GM19043 (cell line): ENCODE data around the gene HOXA13.

Experiments used
- ATAC-seq: cut with Tn5 transposase; IDR thresholded peaks from one replicate; pipeline ENCODE4 v1.9.1; 2021; ENCODE audit warnings: low read depth; ENCODE audit not compliant: unreplicated experiment

Gene HOXA13

DNA sequence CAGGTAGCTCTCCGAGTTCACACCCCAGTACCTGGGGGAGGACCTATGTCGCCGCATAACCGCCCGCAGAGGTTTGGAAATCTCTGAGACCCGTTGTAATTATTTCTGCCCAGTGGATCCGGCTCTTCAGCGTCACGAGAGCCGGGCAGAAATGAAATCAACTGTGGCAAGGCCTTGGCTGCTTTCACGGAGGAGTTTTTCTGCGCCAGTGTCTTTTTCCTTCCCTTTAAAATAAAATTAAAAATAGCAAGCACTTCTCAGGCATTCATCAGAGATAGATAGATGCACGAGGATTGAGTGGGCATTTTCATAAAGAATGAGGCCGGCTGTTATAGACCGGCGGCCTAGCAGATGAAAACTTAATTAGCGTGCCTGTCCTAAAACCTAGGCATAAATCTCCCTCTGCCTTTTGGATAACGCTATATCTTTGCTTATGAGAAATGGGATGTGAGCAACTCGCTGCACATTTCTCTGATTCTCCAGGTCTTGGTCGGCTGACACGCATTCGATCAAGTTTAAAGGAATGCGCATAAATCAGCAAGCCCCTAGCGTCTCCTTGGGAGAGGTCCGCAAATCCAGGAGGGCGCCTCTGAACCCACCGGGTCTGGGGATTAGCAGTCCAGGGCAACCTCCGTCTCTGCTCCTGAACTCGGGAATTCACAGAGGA lies 6.4 kb downstream of the HOXA13 start:
- no peak for ATAC-seq

DNA sequence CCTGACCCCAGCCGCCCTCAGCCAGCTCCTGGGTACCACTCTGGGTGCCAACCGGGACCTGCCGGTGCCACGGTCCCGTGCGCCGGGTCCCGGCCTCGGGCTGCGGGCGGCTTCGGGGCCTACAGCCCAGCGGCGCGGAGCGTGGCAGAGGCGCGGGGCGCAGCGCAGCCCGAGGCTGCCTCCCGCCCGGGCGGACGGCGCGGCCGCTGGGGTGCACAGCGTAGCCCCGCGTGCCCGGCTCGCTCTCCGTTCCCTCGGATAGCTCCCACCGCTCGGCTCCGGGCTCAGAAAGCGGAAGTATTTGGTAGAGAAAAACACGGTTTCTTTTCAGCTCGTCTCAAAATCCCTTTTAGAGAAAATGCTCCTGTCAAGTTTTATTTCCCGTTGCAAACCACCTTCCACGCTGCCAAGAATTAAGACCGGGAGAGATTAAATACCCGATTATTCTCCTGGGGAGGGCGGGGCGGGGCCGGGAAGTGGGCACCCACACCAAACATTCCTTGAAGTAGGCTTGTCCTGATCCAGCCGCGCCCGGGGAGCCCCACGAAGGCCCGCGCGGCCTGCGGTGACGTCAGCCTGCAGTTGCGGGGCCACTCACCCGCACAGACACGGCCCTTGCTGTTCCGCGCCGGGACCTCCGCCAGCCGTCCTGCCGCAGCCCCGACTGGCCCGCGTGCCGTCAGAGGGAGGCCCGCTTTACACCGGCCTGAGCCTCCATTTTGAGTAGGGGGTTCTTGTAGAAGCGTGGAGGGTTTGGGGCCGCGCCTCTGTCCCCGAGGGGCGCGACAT lies 7.2 kb downstream of the HOXA13 start:
- no peak for ATAC-seq

DNA sequence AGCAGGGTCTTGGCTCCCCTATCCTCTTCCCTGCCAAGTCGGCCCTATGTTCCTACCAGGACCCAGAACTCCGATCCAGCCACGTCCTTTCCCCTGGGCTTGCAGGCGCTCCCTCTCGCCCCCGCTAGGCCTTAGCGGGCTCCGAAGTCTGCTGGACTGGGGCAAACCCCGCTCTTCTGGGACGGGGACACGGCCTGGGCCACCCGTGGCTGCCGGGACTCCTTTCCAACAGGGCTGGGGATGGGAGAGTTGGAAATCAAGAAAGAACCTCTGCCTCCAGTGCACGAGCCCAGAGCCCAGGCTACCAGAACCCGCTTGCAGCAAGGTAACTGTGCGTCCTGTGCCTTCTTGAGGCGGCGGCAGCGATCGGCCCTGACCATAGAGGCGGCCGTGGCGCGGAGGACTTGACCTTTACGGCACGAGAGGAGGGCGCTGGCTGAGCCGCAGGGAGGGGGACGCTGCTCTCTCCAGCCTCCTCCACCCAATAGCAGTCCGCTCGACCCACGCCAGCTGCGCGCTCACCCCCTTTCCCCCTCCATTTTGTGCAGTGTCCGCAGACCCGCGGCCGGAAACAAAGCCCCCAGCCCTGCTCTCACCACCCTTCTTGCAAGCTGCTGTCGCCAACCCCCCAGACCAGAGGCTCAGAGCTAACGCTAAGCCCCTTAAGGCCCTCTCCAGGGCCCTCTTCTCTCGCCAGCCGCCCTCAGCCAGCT lies 7.9 kb downstream of the HOXA13 start:
- ATAC-seq: no peak

DNA sequence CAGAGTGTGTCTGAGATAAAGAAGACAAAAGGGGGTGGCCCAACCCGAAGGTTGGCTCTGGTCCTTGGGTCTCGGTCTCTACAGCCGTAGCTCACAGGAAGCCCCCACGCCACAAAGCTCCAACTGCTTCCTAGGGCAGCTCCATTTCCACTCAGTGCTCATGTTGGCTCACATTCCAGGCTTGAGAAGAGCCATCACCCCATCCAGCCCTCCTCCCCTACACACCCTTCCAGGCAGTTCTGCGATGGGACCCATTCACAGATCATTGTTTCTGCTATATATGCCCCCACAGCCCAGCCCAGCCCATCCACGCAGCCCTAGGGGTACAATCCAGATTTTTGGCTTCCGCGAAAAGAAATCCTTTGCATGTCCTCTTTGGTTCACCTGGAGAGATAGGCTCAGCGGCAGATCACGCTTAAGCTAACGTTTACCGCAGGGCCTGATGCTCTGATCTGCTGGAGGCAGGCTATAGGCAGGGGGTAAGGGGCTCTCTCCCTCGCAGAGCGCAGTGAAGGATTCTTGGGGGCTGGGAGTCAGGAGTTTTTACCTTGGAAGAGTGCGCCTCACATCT lies 8.6 kb downstream of the HOXA13 start:
- no peak for ATAC-seq

DNA sequence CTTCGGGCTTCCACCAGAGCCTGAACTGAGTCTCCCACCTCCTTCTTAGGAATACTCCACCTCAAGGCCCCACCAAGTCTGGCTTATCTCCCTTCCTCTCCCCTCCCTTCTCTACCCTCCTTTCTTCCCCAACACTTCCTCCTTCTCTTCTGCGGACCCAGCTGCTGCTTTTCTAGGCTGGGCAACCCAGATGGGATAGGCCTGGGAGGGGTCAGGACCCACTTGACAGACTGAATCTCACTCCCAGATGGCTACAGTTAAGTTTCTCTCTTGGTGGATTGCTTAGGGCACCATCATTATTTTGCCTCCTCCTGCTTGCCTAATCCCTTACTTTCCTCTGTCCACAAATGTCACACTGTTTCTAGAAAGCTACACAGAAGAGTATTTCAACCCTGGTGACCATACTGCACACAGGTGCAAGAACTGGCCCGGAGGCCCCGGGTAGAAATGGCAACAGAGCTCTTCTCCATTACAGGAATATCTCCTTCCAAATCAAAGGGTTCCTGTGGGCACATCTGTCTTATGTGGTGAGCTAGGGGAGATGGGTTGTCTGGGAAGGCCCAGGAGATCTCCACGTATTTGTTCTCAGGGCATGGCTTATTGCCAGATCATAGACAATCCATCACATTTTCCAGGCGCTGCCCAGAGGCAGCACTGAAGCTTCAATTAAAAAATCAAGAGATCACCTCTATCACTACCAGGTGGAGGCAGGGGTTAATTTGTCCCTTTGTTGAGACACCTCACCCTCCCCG lies 9.7 kb downstream of the HOXA13 start:
- no peak for ATAC-seq

DNA sequence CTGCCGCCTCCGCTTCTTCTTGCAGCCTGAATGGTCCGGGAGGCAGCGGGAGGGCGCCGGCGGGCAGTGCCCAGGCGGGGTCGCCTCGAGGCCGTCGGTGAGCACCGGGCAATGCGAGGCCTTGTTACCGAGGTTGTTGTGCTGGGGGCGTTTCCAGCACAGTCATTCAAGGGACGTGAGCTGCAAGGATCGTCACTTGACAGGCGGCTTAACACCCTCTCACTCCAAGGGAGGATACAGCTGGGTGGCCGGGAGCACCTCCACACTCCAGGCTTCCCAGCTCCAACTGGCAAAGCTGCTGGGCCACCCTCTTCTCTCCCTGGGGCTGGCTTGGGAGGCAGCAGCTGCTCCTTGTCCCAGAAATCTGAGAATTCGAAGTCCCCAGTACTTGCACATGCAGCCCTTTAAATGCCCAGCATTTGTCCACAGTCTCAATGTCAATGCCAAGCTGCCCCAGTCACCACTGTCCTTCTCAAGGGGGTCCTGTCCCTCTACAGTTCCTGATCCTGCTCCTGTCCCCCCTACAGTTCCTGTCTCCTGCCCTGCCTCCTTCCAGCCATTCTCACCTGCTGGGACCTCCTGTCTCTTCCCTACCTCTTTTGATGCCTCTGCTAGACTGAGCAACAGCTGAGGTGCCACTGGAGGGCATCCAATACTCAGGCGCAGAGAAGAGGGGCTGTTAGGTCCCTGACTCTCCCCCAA lies 10.4 kb downstream of the HOXA13 start:
- ATAC-seq: no peak

DNA sequence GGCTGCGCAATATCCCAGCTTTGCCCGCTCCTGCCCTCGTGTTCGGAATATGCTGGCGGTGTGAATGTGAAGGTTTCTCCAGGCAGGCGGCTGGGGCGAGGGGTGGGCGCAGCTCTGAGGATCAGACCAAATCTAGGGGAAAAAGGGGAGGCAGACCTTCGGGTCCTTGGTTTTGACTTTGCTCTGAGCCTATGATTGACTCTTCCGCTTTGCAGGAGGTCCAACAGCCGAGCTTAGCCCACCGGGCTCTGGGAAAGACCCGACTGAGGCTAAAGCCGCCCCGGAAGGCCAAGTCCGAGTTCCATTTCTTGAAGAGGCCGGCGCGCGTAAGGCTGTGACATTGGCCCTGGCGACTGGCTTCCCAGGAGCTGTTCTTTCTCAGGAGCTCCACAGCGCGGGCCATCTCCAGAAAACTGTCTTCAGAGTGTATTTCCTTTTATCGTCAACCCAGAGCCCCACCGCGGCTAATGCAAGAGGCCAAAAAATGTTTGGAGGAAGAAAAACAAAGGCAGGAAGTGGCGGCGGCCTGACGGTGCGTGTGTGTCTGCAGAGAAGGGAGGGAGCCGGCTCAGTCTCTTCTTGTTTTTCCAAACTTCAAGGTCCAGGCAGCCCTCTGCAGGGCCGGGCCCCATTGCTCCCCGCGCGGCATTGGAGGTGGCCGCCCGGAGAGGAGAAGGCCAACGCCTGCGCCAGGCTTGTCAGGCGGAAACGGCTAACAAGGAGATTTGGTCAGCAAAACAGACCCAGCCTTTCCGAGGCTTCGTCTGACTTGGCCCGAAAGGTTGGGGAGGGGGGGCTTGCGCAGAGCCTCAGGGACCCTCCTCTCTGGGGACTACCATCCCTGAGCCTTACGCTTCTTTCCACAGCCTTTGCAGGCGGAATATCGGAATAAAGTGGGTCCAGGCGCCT lies 11.3 kb downstream of the HOXA13 start:
- no peak for ATAC-seq

DNA sequence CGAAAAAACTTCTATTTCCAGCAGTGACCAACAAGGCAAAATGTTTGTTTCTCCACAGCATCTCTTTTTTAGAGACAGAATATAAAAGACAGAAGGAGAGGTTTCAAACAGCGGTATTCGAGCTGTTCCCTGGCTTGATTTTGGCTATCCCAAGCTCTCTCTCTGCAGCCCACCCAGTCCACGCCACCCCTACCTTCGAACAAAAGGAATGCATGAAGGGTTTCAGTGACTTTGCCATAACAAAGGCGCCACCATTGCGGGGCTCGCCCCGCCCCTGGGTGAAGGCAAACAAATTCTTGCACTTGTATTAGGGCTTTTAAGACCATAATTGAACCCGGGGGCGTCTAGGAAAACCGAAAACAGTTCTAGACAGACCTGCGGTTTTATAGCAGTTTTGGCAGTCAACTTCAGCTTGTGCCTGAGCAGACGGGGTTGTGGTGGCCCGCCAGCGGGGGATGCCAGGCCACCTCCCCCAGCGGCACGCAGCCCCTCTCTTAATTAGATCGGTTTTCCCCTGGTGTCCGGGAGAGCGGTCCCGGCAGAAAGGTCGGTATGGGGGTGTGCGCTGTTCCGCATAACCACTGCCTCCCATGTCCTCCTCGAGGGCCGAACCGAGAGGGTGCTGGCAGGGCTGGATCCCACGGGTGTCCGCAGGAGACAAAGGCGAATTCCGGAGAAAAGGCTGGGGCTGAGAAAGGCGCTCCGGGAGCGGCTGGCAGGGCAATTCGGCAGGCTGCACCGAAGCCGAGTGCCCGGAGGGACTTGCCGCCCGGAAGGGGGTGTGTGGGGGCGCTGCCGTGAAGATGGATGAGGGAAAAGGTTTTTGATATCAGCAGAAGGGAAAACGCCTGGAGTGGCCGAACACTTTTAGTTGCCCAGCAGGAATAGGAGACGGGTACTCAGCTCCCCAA lies 12.2 kb downstream of the HOXA13 start:
- ATAC-seq: no peak

DNA sequence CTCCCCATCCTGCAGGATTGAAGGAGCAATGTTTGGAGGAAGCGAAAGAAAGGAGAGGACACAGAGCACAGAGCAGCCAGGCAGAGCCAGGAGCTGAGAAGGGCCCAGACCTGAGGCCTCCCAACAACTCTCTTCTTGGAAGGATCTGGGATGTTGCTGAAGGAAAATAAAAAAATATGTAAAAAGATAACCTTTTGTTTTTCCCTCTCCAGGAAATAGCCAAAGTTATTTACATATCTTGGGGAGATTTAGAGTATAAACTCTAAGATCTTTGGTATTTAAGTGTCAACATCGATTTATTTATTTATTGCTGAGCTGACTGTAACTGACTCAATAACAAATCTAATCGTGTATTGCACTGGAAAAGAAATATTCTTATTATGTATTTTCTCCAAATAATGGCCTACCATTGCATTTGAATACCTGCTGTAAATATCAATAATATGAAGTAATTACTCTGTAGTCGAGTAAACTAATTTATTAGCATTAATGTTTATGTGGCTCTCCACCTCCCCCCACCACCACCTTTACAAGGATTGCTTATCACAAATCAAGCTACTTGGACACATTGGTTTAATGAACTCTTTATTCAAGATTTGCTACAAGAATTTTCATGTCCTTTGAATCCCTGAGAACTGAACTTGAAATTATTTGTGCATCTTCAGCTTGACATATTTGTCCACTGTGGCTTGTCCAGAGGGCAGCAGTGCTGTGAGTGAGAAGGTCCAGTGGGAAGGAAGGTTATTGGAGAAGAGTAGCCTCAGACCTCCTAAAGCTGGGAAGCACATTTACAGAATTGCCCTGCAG lies 13.0 kb downstream of the HOXA13 start:
- no peak for ATAC-seq

DNA sequence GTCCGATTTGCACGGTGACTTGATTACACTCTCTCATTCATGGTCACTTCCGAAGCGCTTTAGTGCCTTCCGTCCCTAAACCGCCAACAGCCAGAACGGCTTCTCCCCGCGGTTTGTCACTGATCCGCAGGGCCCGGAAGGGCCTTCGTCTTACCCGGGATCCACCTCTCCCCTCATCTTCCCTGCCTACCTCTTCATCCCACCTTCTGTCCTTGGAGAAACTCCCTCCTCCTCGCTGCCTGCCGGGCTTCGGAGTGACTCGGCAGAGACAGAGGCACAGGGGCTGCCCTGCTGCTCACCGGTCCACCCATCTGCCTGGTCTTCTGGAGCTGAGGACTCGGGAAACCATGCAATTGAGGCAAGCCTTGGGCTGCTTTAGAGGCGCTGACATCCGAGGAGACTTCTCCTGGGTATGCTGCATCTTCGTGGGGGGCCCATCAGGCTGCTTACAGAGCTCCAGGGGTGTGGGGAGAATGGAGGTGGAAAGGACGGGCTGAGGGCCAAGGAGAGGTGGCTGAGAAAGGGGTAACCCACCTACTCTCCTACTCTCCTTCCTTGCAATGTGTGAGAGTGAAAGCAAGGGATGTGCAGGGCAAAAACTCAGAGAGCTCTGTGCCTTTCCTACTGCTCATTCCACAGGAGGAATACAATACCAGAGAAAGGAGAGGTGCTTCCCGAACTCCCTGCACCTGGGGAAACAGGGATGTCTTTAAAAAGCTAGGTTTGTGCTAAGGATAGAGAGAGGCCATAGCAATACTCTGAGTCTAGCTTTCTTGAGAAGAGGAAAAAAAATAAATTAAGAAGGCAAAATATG lies 13.8 kb downstream of the HOXA13 start:
- ATAC-seq: no peak

DNA sequence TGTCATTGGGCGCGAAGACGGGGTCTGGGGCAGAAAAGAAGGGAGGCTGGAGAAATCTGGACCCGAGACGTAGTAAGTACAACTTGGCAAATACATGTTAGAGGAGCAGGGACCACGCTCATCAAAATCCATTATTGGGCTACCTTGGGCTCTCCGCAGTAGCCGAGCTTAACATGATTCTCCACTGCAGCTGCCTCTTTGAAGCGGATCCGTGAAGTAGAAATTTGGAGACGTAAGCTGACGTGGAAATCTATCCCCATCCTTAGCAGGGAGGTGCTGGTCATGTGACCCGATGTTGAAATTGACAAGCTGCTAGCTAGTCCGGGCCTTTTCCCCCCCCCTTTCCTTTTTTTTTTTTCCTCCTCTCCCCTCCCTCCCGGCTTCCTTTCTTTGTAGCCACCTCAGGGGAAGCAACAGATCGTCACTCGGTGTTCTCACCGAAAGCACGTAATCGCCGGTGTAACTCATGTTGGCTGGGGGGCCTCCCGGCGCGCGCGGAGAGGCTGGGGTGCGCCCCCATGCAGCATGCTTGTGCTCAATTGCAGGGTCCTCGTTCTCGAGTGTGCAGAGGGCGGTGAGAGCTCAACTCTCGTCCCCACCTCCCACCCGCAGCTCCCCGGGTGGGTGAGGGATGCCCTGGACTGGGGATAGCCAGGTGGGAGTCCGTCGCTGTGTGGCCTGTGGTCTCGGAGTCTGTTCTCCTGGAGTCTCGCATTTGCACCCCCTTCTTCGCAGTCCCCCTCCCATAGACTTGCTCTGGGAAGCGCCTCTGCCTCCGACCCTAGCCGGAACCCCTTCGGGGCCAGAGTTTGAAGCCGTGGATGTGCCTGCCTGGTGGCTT lies 14.7 kb downstream of the HOXA13 start, which contains the start of gene HOXA11:
Gene HOXA11 (minus strand): TSS at position 220 of the 841 bp plus-strand sequence. CDS start 88 bp downstream, at position 132.
- no peak for ATAC-seq

DNA sequence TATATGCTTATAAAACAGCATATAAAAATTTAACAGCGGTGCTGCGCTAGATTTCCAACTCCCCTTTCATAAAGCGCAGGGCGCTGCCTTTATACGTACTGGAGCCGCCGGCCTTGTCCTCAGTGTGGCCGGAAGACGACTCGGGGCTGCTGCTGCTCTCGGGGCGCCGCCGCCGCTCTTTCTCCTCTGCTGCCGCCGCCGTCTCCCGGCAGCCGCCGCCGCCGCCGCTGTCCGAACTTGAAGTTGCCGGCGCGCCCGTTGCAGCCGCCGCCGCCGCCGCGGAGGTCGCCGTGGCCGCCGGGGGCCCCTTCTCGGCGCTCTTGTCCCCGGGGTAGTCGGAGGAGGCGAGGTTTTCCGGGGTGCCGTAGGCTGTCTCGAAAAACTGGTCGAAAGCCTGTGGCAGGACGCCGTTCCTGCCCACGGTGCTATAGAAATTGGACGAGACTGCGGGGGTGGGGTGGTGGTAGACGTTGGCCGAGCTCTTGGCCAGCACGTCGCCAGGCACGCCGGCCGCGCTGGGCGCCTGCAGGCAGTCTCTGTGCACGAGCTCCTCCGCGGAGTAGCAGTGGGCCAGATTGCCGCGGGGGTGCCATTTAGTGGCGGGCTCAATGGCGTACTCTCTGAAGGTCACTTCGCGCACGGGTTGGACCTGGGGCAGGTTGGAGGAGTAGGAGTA lies 15.4 kb downstream of the HOXA13 start:
- ATAC-seq: no peak

DNA sequence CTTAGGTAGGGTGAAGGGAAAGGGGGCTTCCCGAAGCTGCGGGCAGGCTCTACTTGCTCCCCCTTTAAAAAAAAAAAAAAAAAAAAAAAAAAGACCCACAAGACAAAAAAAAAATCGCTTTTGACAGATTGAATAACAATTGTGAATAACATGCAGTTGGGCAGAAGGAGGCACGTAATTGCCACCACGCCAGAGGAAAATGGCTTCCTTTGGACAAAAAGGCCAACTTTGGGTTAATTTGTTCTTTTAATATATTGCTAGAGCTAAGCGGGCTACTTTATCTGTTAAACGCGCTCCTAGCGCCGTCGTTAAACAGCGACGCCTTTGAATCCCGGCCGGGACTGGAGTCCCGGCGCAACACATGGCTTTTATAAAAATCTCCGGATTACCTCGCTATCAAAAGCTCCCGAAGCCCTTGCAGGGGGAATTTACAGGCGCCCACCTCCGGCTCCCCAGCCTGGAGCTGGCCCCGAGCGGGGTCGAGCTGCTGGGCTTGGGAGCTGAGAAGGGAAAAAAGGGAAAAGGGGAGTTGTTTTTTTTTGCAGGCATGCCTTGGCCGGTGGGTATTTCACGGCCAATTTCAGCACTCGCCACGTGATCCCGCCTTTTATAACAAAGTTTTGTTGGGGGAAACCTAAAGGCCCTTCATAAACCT lies 16.1 kb downstream of the HOXA13 start:
- ATAC-seq: no peak
